ENCODE measurements around the gene FBXO2.

DNA sequence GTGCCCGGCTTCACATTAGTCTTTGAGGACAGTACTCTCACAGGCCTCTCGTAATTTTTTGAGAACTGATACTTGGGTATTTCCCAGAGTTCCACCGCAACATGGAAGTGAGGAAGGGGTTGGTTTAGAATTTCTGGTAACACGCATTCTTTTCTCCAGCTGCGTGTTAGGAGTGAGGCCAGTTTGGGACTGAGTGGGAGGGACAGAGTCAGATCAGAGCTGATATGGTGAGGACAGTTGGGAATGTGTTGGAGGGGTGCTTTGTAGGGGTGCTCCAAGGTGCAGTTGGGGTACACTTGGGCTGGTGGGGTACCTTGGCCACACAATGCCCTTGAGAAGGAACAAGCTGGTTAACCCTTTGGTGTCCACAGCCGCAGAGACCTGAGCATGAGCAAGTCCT, 16.5 kb upstream of the FBXO2 start:
- no peak for TF ChIP-seq POLR2A (IDR thresholded peaks at IDR 0.05; ENCODE audit: low read depth, low read length)
- TF ChIP-seq POLR2AphosphoS5 (IDR thresholded peaks at IDR 0.05; ENCODE audit: low read depth, low read length), result no peak
